ENCODE measurements around the gene NKD2. TPM values are rescaled to one million over a fixed set of nuclear protein-coding genes. Genes with fewer than 3 reads are reported as not detected.
"Not testable (repeated sequence)": the region's sequence is repeated elsewhere in the genome, so short reads cannot be mapped to it uniquely, and the experiment has no call there.

NKD2 gene
- total RNA-seq, 4 donors from 2014 or later, result 0.78 to 3.2 (median 1.6) TPM

DNA sequence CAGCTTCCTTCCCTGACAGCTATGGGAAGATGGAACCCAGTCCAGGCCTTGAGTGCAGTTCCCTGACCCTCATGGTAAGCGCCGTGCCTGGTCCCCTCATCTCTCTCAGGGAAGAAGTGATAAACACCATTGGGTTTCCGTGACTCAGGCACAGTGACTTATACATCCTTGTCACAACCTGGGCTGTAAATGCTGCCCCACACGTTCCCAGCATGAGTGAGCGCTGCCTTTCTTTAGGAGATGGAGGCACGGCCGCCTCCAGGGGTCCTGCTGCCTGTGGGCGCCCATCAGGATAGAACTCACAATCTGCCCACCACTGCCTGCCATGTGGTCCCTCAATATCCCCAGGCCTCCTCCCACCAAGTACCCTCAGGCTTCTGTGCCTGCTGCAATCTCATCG lies 8.3 kb upstream of the NKD2 start:
- Histone ChIP-seq H3K27me3 (no peaks in the 10 kb centered on the region), H3K4me3 (replicated peaks in 1 of 3) (no peak overlapping the region), H3K9me3 (no peaks in the 10 kb centered on the region), H3K36me3 (no peaks in the 10 kb centered on the region), H3K27ac (no peak overlapping the region), H3K4me1 (peaks cover 4 to 16% of the 10 kb centered on the region in 2 donors)
- intact Hi-C loops (cut with DNase I), result loop anchor here (10.0 kb wide), 1 partner anchor 174 kb away; no protein-coding TSS in a partner anchor
- DNase-seq, result peak in 1 of 2 donors; percentile 1
- WGBS, 2 donors, result 88 to 91% methylated on average over 6 to 9 of the region's 9 CpGs
- TF ChIP-seq, protein P1, sequence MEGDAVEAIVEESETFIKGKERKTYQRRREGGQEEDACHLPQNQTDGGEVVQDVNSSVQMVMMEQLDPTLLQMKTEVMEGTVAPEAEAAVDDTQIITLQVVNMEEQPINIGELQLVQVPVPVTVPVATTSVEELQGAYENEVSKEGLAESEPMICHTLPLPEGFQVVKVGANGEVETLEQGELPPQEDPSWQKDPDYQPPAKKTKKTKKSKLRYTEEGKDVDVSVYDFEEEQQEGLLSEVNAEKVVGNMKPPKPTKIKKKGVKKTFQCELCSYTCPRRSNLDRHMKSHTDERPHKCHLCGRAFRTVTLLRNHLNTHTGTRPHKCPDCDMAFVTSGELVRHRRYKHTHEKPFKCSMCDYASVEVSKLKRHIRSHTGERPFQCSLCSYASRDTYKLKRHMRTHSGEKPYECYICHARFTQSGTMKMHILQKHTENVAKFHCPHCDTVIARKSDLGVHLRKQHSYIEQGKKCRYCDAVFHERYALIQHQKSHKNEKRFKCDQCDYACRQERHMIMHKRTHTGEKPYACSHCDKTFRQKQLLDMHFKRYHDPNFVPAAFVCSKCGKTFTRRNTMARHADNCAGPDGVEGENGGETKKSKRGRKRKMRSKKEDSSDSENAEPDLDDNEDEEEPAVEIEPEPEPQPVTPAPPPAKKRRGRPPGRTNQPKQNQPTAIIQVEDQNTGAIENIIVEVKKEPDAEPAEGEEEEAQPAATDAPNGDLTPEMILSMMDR (IDR thresholded peaks at IDR 0.05), result no peak
- no peak for TF ChIP-seq POLR2A (IDR thresholded peaks at IDR 0.05)

DNA sequence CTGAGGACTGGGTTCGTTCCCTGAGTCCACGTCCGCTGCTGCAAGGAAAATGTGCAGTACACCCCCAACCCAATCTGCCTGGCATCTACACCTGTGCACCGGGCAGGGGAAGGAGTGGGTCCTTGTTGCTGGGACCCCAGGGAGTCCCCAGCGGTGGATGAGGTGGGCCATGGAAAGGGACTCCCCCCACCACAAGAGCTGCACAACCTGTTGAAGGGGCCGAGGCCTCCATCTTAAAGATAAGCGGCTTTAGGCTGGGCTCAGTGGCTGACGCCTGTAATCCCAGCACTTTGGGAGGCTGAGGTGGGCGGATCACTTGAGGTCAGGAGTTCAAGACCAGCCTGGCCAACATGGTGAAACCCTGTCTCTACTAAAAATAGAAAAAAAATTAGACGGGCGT lies 7.8 kb upstream of the NKD2 start:
- H3K9me3 ChIP-seq; H3K27ac ChIP-seq; H3K36me3 ChIP-seq; H3K27me3 ChIP-seq; H3K4me3 ChIP-seq (replicated peaks in 1 of 3); DNase-seq: not testable (repeated sequence)
- WGBS, 2 donors, result 89 to 93% methylated on average over 10 to 11 of the region's 11 CpGs
- H3K4me1 ChIP-seq, result peaks cover 7 to 19% of the 10 kb centered on the region in 2 donors
- intact Hi-C loops (cut with DNase I), result loop anchor here (10.0 kb wide), 1 partner anchor 174 kb away; no protein-coding TSS in a partner anchor

DNA sequence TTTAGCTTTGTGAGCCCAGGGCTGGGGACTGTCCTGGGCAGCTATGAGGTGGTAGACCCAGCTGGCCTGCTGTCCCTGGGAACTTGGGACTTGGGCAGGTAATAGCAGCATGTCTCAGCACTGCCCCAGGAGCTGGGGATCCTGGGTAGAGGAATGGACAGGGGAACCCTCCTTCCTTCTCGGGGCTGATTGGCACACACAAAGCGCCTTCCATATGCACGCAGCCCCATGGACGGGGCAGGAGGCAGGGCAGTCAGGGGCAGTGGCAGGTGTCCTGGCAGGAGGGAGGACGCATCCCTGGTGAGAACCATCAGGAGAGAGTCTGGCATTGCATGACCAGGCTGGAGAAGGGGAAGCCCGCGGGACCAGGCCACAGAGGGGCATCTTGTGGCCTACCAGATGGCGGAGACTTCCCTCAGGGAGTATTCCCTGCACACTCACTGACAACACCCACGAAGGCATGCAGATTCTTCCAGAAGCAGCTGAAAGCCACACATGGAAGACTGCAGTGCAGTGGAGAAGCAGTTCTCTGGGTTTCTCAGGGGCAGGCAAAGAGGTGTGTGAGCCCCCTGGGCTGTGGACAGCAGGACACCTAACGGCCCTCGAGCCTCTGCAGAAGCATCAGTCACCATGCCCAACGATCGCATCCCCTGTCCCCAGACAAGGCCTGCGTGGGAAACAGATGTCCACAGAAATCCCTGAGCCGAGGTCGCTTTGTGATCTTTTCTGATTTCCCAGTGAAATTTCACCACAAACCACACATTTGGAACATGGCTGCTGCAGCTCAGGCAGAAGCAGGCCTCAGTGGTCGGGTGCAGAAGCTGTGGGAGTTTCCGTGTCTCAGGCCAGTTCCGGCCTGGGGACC lies 7.0 kb upstream of the NKD2 start:
- H3K9me3 ChIP-seq, result no peaks in the 10 kb centered on the region
- no peaks in the 10 kb centered on the region for H3K27me3 ChIP-seq
- H3K4me1 ChIP-seq, result peaks cover 7 to 19% of the 10 kb centered on the region in 2 donors
- no peak overlapping the region for H3K27ac ChIP-seq
- DNase-seq, result peak in 1 of 2 donors; percentile 1
- TF ChIP-seq, protein P1 (IDR thresholded peaks at IDR 0.05), result no peak
- no peak for TF ChIP-seq POLR2A (IDR thresholded peaks at IDR 0.05)
- no peaks in the 10 kb centered on the region for H3K36me3 ChIP-seq
- 81 to 95% methylated on average over 15 to 19 of the region's 19 CpGs for WGBS, 2 donors
- H3K4me3 ChIP-seq (replicated peaks in 1 of 3), result no peak overlapping the region
- intact Hi-C loops (cut with DNase I), result loop anchor here (10.0 kb wide), 1 partner anchor 173 kb away; no protein-coding TSS in a partner anchor

DNA sequence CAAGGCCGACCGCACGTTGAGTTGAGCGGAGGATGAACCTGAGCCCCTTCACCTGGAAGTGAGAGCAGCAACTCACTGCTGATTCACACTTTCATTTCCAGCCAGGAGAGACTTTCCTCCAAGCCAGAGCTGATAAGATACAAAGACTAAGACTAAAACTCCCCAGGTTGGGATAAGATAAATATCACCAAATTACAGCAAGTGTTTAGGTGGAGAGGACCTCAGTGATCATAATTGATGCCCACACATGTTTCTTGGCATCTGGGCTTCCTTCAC lies 6.4 kb upstream of the NKD2 start:
- Histone ChIP-seq H3K36me3 (no peaks in the 10 kb centered on the region), H3K4me1 (peaks cover 7 to 19% of the 10 kb centered on the region in 2 donors), H3K4me3 (replicated peaks in 1 of 3) (no peak overlapping the region), H3K27me3 (no peaks in the 10 kb centered on the region), H3K27ac (no peak overlapping the region), H3K9me3 (no peaks in the 10 kb centered on the region)
- 87 to 95% methylated on average over 4 of the region's 4 CpGs for WGBS, 2 donors
- TF ChIP-seq POLR2A (IDR thresholded peaks at IDR 0.05), result no peak
- TF ChIP-seq, protein P1 (IDR thresholded peaks at IDR 0.05), result no peak
- intact Hi-C loops (cut with DNase I), result loop anchor here (10.0 kb wide), 1 partner anchor 173 kb away; no protein-coding TSS in a partner anchor
- no peak for DNase-seq

DNA sequence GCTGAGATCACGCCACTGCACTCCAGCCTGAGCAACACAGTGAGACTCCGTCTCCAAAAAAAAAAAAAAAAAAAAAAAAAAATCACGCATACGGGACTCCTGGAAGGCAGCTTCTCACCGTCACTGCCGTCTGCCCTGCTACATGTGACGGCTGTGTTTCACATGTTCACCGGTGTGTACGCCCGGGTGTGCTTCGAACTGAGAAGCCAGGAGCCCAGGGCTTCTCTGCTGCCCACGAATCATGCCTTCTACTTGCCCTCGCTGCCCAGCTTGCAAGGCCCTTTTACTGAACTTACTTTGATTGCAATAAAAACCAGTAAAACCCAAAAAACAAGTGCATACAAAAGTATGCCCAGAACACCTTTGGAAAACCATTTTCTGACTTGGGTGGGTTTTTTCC lies 5.8 kb upstream of the NKD2 start:
- TF ChIP-seq, protein P1 (IDR thresholded peaks at IDR 0.05), result no peak
- TF ChIP-seq POLR2A (IDR thresholded peaks at IDR 0.05), result no peak
- WGBS, 2 donors, result 90 to 95% methylated on average over 13 of the region's 13 CpGs
- peak in 1 of 2 donors; percentile 2 for DNase-seq
- H3K27me3 ChIP-seq, result no peaks in the 10 kb centered on the region
- H3K36me3 ChIP-seq, result no peaks in the 10 kb centered on the region
- no peaks in the 10 kb centered on the region for H3K9me3 ChIP-seq
- intact Hi-C loops (cut with DNase I), result loop anchor here (10.0 kb wide), 1 partner anchor 172 kb away; no protein-coding TSS in a partner anchor
- peaks cover 7 to 17% of the 10 kb centered on the region in 2 donors for H3K4me1 ChIP-seq
- no peak overlapping the region for H3K4me3 ChIP-seq (replicated peaks in 1 of 3)
- no peak overlapping the region for H3K27ac ChIP-seq
